ENCODE data around the gene IGFBP4.

DNA sequence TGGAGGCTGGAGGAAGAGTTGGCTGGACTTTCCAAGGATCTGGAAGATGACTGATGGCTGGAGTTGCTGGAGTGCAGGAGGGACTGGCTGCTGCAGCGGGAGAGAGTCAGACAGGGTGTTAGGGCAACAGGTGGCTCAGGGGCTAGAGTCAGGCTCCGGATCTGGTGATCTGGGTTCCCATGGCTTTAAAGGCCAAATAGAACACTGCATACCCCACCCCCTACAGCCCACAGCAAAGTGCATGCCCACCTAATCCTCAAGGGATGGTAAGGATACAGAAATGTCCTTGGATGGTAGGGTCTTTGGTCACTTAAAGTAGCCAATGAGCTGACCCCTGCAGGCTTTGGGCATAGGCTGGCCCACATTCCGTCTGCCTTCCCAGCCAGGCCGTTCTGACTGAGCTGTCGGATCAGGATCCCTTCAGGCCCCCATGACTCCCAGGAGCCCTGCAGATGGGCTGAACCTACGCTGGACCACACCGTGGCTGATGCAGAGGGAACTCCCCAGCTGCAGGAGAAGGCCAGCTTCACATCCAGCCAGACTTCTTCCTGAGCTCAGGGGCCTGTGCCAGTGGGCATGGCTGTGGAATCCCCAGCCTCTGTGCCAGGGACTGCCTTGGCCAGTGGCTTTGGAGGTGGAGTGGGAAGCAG lies 44.2 kb downstream of the IGFBP4 start:
- TF ChIP-seq, protein P1, sequence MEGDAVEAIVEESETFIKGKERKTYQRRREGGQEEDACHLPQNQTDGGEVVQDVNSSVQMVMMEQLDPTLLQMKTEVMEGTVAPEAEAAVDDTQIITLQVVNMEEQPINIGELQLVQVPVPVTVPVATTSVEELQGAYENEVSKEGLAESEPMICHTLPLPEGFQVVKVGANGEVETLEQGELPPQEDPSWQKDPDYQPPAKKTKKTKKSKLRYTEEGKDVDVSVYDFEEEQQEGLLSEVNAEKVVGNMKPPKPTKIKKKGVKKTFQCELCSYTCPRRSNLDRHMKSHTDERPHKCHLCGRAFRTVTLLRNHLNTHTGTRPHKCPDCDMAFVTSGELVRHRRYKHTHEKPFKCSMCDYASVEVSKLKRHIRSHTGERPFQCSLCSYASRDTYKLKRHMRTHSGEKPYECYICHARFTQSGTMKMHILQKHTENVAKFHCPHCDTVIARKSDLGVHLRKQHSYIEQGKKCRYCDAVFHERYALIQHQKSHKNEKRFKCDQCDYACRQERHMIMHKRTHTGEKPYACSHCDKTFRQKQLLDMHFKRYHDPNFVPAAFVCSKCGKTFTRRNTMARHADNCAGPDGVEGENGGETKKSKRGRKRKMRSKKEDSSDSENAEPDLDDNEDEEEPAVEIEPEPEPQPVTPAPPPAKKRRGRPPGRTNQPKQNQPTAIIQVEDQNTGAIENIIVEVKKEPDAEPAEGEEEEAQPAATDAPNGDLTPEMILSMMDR (IDR thresholded peaks at IDR 0.05; ENCODE audit: low read depth, low read length, poor library complexity, severe bottlenecking) = no peak
- TF ChIP-seq EZH2phosphoT487 (IDR thresholded peaks at IDR 0.05; ENCODE audit: borderline replicate concordance, low read length) = no peak

Data from DOHH2 (cell line).